ENCODE data around the gene ZNF716. TPM values are rescaled to one million over a fixed set of nuclear protein-coding genes. Genes with fewer than 3 reads are reported as not detected.

Gene ZNF716
- total RNA-seq, 1 donor from 2014 or later, result not detected

GRCh38 chr7:57407125-57407524, 42.9 kb upstream of the ZNF716 start:
- DNase-seq (ENCODE audit: low spot score in 2 of 2, unreplicated experiment in 2 of 2), result no peak
- no peak for TF ChIP-seq CTCF (IDR thresholded peaks at IDR 0.05; ENCODE audit: unreplicated experiment)
- Mint-ChIP-seq H3K4me1 (no peaks in the 10 kb centered on the region), H3K27ac (no peak overlapping the region), H3K36me3 (no peaks in the 10 kb centered on the region), H3K4me3 (no peak overlapping the region), H3K9me3 (peaks cover 57% of the 10 kb centered on the region), H3K27me3 (ENCODE audit: low read depth) (no peaks in the 10 kb centered on the region)

GRCh38 chr7:57412168-57412567, 37.8 kb upstream of the ZNF716 start:
- Mint-ChIP-seq H3K36me3 (no peaks in the 10 kb centered on the region), H3K9me3 (peaks cover 39% of the 10 kb centered on the region), H3K27me3 (ENCODE audit: low read depth) (no peaks in the 10 kb centered on the region), H3K27ac (no peak overlapping the region), H3K4me3 (no peak overlapping the region), H3K4me1 (no peaks in the 10 kb centered on the region)
- no peak for DNase-seq (ENCODE audit: low spot score in 2 of 2, unreplicated experiment in 2 of 2)
- no peak for TF ChIP-seq CTCF (IDR thresholded peaks at IDR 0.05; ENCODE audit: unreplicated experiment)

DNA sequence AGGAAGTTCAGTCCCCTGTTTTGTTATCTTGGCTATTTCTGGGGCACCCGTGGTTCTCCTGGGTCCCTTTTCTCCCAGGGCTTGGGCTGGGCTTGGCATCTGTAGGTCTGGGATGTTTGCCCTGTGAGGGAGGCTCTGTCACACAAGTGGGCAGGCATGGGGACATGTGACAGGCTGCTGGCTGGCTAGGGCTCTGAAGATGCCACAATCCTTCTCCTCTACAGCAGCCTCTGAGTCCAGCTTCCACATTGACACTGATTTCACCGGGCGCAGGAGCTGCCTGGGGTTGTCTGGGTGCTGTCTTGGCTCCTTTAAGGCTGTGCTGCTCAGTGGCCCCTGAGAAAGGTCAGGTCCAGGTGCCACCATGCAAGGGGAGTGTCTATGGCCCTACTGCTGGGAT, 37.4 kb upstream of the ZNF716 start:
- Mint-ChIP-seq H3K9me3 (peaks cover 42% of the 10 kb centered on the region), H3K27ac (no peak overlapping the region), H3K4me3 (no peak overlapping the region), H3K27me3 (ENCODE audit: low read depth) (no peaks in the 10 kb centered on the region), H3K36me3 (no peaks in the 10 kb centered on the region), H3K4me1 (no peaks in the 10 kb centered on the region)
- no peak for DNase-seq (ENCODE audit: low spot score in 2 of 2, unreplicated experiment in 2 of 2)
- no peak for TF ChIP-seq CTCF (IDR thresholded peaks at IDR 0.05; ENCODE audit: unreplicated experiment)

GRCh38 chr7:57413529-57414398, 36.2 kb upstream of the ZNF716 start:
- peaks cover 48% of the 10 kb centered on the region for H3K9me3 Mint-ChIP-seq

GRCh38 chr7:57414415-57414814, 35.6 kb upstream of the ZNF716 start:
- Mint-ChIP-seq H3K4me3 (no peak overlapping the region), H3K27me3 (ENCODE audit: low read depth) (no peaks in the 10 kb centered on the region), H3K36me3 (no peaks in the 10 kb centered on the region), H3K4me1 (no peaks in the 10 kb centered on the region), H3K27ac (no peak overlapping the region), H3K9me3 (peaks cover 47% of the 10 kb centered on the region)
- no peak for DNase-seq (ENCODE audit: low spot score in 2 of 2, unreplicated experiment in 2 of 2)
- no peak for TF ChIP-seq CTCF (IDR thresholded peaks at IDR 0.05; ENCODE audit: unreplicated experiment)

More at GRCh38 chr7:57413529-57414398, 36.2 kb upstream of the ZNF716 start:
- TF ChIP-seq CTCF (IDR thresholded peaks at IDR 0.05; ENCODE audit: unreplicated experiment), result no peak
- H3K4me3 Mint-ChIP-seq, result no peak overlapping the region
- H3K36me3 Mint-ChIP-seq, result no peaks in the 10 kb centered on the region
- H3K27me3 Mint-ChIP-seq (ENCODE audit: low read depth), result no peaks in the 10 kb centered on the region
- no peak for DNase-seq (ENCODE audit: low spot score in 2 of 2, unreplicated experiment in 2 of 2)
- H3K4me1 Mint-ChIP-seq, result no peaks in the 10 kb centered on the region
- H3K27ac Mint-ChIP-seq, result no peak overlapping the region

Measured in mesothelial cell of epicardium (in vitro differentiated cells).